ENCODE results near the gene RYK. TPM values are rescaled to one million over a fixed set of nuclear protein-coding genes. Genes with fewer than 3 reads are reported as not detected.

Gene RYK
- total RNA-seq, 2 donors from 2014 or later: 40.5 to 46.2 TPM

DNA sequence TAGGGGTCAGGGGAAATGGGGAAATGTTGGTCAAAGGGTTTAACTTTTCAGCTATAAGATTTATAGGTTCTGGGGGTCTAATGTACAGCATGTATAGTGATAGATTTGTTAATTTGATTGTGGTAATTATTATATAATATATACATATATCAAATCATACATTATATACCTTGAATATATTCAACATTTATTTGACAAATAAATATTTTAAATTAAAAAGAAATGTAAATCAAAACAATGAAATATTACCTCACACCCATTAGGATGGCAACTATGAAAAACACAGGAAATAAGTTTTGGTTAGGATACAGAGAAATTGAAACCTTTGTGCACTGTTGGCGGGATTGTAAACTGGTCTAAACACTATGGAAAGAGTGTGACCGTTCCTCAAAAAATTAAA is 135.9 kb downstream of the RYK start:
- DNase-seq (no peak), ATAC-seq (no peak)
- intact Hi-C loops (cut with DNase I): no loop called here

DNA sequence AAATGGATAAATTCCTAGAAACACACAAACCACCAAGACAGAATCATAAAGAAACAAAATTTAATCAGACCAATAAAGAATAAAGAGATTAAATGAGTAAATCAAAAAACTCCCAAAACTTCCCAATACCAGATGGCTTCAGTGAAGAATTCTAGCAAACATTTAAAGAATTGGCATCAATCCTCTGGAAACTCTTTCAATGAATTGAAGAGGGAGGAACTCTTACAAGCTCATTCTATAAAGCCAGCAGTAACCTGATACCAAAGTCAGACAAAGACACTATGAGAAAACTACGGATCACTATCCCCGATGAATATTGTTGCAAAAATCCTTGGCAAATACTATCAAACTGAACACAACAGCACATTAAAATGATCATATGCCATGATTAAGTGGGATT is 139.0 kb downstream of the RYK start:
- ATAC-seq (no peak), DNase-seq (no peak)
- intact Hi-C loops (cut with DNase I): no loop called here

DNA sequence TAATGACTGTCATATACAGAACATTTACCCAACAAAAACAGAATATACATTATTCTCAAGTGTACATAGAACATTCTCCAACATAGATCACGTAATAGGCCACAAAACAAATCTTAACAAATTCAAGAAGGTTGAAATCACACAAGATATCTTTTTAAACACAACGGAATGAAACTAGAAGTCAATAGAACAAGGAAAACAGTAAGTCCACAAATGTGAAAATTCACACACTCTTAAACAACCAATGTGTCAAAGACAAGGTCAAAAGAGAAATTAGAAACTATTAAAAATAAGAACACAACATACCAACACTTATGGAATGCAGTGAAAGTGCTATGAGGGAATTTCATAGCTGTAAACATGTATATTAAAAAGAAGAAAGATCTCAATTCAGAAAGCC is 139.7 kb downstream of the RYK start:
- DNase-seq (no peak), ATAC-seq (no peak)
- intact Hi-C loops (cut with DNase I): no loop called here

Other genes with a start within 250 kb of the RYK start
- 10 to 100 TPM; 15.4 to 67.6 TPM for gene SLCO2A1, start 220.9 kb downstream of the RYK start, total RNA-seq
- 10 to 100 TPM; 47.9 to 59.3 TPM for gene AMOTL2, start 123.6 kb upstream of the RYK start, total RNA-seq
- gene ANAPC13, start 235.1 kb upstream of the RYK start, total RNA-seq: 10 to 100 TPM; 63.2 to 83.9 TPM
- gene CEP63, start 235.2 kb upstream of the RYK start, total RNA-seq: 10 to 100 TPM; 30.2 to 31.7 TPM